Stomach (tissue), 9 donors: Measurements from ENCODE around the gene FCHSD2. TPM values are rescaled to one million over a fixed set of nuclear protein-coding genes. Genes with fewer than 3 reads are reported as not detected.

Experiments
- DNase-seq, 2 donors: peaks; one replicate each; pipeline versions ENCODE4 v3.0.0 to v3.0.0-alpha.2; 2013 to 2019
- H3K27ac ChIP-seq, 5 donors: fragments of 200-600 bp in 4 of 5; sonication (generic) in 4 of 5; one replicate each; pipeline ENCODE4 v1.5.1; 2013 to 2019; ENCODE audit warnings: mild to moderate bottlenecking in 1 of 5, moderate library complexity in 1 of 5
- H3K27me3 ChIP-seq, 3 donors: fragments of 200-600 bp; sonication (generic); one replicate each; pipeline ENCODE4 v1.5.1; 2017 to 2019; ENCODE audit warnings: mixed run types in 1 of 3
- H3K36me3 ChIP-seq, 4 donors: fragments of 200-600 bp; sonication (generic); 1 replicate in 3 of 4; 2 replicates in 1 of 4; pipeline ENCODE4 v1.5.1; 2016 to 2019
- H3K4me1 ChIP-seq, 4 donors: fragments of 200-600 bp; sonication (generic); one replicate each; pipeline ENCODE4 v1.5.1; 2016 to 2019
- H3K4me3 ChIP-seq, 4 donors: fragments of 200-600 bp; sonication (generic) in 3 of 4; one replicate each; pipeline ENCODE4 v1.5.1; 2016 to 2019; ENCODE audit warnings: mild to moderate bottlenecking in 1 of 4
- H3K9me3 ChIP-seq, 4 donors: fragments of 200-600 bp; sonication (generic); one replicate each; pipeline ENCODE4 v1.5.1; 2016 to 2019
- EP300 ChIP-seq: sonication (generic); formaldehyde crosslinking; IDR thresholded peaks from one replicate; pipeline ENCODE4 v1.6.1; 2017; ENCODE audit warnings: antibody characterized with exemption
- POLR2A ChIP-seq, 4 donors: fragments of 450-650 bp; IDR thresholded peaks; one replicate each; pipeline ENCODE4 v1.6.1; 2016; ENCODE audit warnings: antibody characterized with exemption in 4 of 4, control low read depth in 2 of 4, mild to moderate bottlenecking in 1 of 4, moderate library complexity in 1 of 4
- POLR2AphosphoS5 ChIP-seq, 3 donors: sonication (generic); formaldehyde crosslinking; IDR thresholded peaks; one replicate each; pipeline ENCODE4 v1.6.1; 2016; ENCODE audit warnings: antibody characterized with exemption in 3 of 3
- WGBS, 5 donors: extraction: QIAGEN DNeasy Blood & Tissue Kit in 3 of 5; methylation state at CpG; one replicate each; pipeline versions ENCODE4 v1.1.5 to v1.1.7; 2013 to 2018; 5-methylcytosine and 5-hydroxymethylcytosine counted together
- intact Hi-C: fragments of 100-400 bp; cut with DNase I; formaldehyde crosslinking; loops from one replicate; pipeline ENCODE4 v1.15.1; 2023; ENCODE audit warnings: low total_unique reads
- polyA plus RNA-seq, 3 donors: library from polyadenylated mRNA; stranded (reverse); fragments of 200-250 nt; gene quantifications; one replicate each; pipeline ENCODE4 v1.2.3, GENCODE V29; 2013
- total RNA-seq, 5 donors: library from RNA; depleted of rRNA; stranded (reverse); fragments of >200 nt; gene quantifications; one replicate each; pipeline versions ENCODE4 v1.1.0 to v1.2.3, GENCODE V29; 2014 to 2016
- TF ChIP-seq, protein P1 (sequence below), 7 experiments: fragments of 450-650 bp in 4 of 7; fragments of 200-600 bp in 3 of 7; sonication (generic) in 3 of 7; IDR thresholded peaks; one replicate each; pipeline ENCODE4 v1.5.1; 2016 to 2019; ENCODE audit warnings: antibody characterized with exemption in 7 of 7, control low read depth in 2 of 7, mild to moderate bottlenecking in 1 of 7
- donor health status: healthy with polysubstance abuse.
- donor health status: Bipolar disorder and iron deficiency.
- donor health status: healthy.

The FCHSD2 gene
- total and polyA plus RNA-seq, 8 donors, result 5.7 to 64.3 (median 15.9) TPM

DNA sequence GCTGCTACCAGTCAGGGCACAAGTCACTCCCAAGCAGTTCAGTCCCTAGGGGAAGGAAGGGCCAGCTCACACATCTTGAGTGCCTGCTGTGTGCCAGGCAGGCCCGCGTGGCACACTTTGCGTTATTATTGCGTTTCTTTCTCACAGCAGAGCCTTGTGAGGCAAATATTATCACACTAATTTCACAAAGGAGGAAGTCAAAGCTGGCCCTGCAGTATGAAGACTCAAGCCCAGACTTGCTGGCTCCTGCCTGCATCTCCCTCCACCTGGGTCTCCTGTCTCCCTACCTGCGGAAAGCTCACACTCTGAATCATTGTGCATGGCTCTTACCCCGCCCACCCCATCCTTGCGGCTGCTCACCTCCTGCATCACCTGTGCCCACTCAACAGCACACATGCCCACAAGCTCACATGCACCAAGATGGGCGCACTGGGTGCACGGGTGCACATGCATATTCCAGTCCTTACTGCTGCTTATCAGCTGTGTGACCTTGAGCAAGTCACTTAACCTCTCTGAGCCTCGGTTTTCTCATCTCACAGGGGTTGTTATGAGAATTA, 44.3 kb upstream of the FCHSD2 start:
- 74 to 81% (median 79%) methylated on average over 10 of the region's 10 CpGs for WGBS, 5 donors
- H3K9me3 ChIP-seq, result no peaks in the 10 kb centered on the region
- TF ChIP-seq POLR2A (IDR thresholded peaks at IDR 0.05) (no peak), EP300 (no peak), POLR2AphosphoS5 (IDR thresholded peaks at IDR 0.05) (no peak)
- TF ChIP-seq, protein P1, sequence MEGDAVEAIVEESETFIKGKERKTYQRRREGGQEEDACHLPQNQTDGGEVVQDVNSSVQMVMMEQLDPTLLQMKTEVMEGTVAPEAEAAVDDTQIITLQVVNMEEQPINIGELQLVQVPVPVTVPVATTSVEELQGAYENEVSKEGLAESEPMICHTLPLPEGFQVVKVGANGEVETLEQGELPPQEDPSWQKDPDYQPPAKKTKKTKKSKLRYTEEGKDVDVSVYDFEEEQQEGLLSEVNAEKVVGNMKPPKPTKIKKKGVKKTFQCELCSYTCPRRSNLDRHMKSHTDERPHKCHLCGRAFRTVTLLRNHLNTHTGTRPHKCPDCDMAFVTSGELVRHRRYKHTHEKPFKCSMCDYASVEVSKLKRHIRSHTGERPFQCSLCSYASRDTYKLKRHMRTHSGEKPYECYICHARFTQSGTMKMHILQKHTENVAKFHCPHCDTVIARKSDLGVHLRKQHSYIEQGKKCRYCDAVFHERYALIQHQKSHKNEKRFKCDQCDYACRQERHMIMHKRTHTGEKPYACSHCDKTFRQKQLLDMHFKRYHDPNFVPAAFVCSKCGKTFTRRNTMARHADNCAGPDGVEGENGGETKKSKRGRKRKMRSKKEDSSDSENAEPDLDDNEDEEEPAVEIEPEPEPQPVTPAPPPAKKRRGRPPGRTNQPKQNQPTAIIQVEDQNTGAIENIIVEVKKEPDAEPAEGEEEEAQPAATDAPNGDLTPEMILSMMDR (IDR thresholded peaks at IDR 0.05), result no peak
- no peak for DNase-seq
- intact Hi-C loops, result no loop called here
- H3K4me1 ChIP-seq, result peaks cover 0 to 46% (median 4%) of the 10 kb centered on the region in 4 donors
- H3K27me3 ChIP-seq, result peaks cover 0 to 10% (median 0%) of the 10 kb centered on the region in 3 donors
- no peak overlapping the region for H3K4me3 ChIP-seq
- H3K27ac ChIP-seq, result no peak overlapping the region
- H3K36me3 ChIP-seq, result no peaks in the 10 kb centered on the region

DNA sequence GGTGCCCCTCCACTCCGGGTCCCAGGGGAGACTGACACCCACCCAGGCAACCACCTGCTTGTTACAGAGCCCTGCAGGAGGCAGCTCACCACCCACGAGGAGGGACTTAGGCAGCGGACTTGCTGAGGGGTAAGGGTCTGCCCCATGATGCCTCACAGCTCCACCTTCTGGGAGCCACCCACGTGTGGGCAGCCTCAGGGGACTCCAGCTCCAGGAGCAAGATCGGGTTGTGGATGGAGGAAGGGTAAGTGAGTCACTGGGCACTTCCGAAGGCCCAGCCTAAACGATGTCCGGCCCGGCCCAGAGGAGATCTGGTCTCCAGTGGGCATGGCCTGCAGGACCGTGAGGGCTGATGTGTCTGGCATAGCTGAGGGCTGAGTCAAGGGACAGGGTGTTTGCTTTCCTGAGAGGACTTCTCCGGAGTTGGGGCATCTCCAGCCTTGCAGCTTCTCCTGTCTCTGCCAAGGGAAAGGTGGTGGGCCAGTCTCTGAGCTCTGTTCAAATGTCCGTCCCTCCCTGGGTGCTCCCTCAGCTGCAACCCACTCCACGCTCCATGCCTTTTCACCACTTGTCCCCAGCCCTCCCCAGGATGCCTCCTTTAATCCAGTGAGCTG, 43.7 kb upstream of the FCHSD2 start:
- TF ChIP-seq EP300 (no peak), POLR2AphosphoS5 (IDR thresholded peaks at IDR 0.05) (no peak)
- peaks cover 0 to 10% (median 0%) of the 10 kb centered on the region in 3 donors for H3K27me3 ChIP-seq
- no peaks in the 10 kb centered on the region for H3K36me3 ChIP-seq
- peaks cover 0 to 46% (median 4%) of the 10 kb centered on the region in 4 donors for H3K4me1 ChIP-seq
- no peaks in the 10 kb centered on the region for H3K9me3 ChIP-seq
- H3K4me3 ChIP-seq, result no peak overlapping the region
- DNase-seq, result peak in 1 of 2 donors; percentile 23
- WGBS, 5 donors, result 48 to 73% (median 68%) methylated on average over 13 of the region's 13 CpGs
- H3K27ac ChIP-seq, result no peak overlapping the region
- intact Hi-C loops, result loop anchor here (2.0 kb wide), 1 partner anchor 57 kb away; no protein-coding TSS in a partner anchor

DNA sequence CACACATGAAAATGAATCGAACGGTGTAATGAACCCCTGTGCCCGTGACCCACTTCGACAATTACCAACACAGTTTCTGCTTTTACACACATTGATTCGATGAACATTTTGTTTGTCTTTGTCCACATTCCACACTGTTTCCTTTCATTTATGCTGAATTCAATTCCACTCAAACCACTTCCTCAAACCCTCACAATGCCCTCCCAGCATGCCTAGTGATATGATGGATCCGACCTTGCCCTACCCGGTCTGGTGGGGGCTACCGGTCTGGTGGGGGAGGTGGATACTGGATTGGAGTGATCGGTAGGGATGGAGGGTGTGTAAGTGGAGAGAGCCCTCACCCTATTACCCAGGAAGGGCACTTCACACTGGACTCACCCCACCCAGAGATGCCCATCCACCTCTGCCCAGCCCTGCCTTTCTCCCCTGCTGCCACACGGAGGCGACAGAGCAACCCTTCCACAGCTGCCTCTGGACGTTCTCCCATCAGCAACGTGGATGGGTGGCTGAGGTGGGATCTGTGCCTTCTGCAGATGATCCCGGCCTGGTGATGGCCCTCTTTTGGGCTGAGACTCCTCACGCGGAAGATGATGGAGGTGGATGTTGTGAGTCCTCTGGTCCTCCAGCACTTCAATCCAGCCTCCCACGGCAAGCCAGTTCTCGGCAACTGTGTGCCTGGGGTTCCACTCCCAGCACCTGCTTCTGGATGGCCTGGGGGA, 43.0 kb upstream of the FCHSD2 start:
- 26 to 45% (median 31%) methylated on average over 12 to 18 of the region's 18 CpGs for WGBS, 5 donors
- Histone ChIP-seq H3K27me3 (peaks cover 0 to 10% (median 0%) of the 10 kb centered on the region in 3 donors), H3K36me3 (no peaks in the 10 kb centered on the region), H3K27ac (no peak overlapping the region), H3K4me1 (peaks cover 0 to 46% (median 4%) of the 10 kb centered on the region in 4 donors), H3K9me3 (no peaks in the 10 kb centered on the region), H3K4me3 (no peak overlapping the region)
- DNase-seq, result peak; percentile 75 to 83
- no peak for TF ChIP-seq POLR2AphosphoS5 (IDR thresholded peaks at IDR 0.05)
- TF ChIP-seq, protein P1 (IDR thresholded peaks at IDR 0.05), result peak in 5 of 7 experiments; percentile 80 to 91 (median 85)
- intact Hi-C loops, result loop anchor here (2.0 kb wide), 1 partner anchor 58 kb away; no protein-coding TSS in a partner anchor

DNA sequence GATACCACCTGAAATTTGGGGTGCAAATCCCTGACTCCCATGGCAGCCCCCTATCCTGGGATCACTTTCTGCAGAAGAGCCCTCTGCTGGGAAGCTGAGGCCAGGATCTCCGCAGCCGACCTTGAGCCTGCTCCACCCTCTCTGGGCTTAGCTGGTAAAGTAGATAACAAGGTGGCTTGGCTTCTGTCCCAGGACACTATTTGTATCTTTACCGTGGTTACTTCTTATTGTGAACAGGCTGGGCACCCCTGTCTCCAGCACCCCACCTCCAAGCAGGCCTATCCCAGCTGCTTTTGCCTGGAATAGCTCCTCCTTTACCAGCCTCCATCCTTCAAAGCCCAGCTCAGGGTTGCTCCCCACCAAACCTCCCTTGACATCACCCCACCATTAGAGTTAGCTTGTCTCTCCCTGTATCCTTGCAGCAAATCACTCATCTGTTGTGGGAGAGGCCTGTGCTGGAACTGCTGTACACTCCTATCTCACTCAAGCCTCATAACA, 40.8 kb upstream of the FCHSD2 start:
- TF ChIP-seq POLR2AphosphoS5 (IDR thresholded peaks at IDR 0.05), result no peak
- TF ChIP-seq, protein P1 (IDR thresholded peaks at IDR 0.05), result no peak
- no peak for TF ChIP-seq EP300
- TF ChIP-seq POLR2A (IDR thresholded peaks at IDR 0.05), result no peak
- Histone ChIP-seq H3K27me3 (peaks cover 0 to 10% (median 0%) of the 10 kb centered on the region in 3 donors), H3K9me3 (no peaks in the 10 kb centered on the region), H3K27ac (no peak overlapping the region), H3K36me3 (no peaks in the 10 kb centered on the region), H3K4me3 (no peak overlapping the region), H3K4me1 (peaks cover 0 to 30% (median 3%) of the 10 kb centered on the region in 4 donors)
- 18 to 43% (median 26%) methylated on average over 2 to 3 of the region's 3 CpGs for WGBS, 5 donors
- peak; percentile 40 to 67 for DNase-seq
- intact Hi-C loops, result no loop called here
